GM12878 (cell line): ENCODE data around the gene CPEB1.

Source experiments
- BCL11A ChIP-seq: IDR thresholded peaks from 2 replicates; pipeline ENCODE4 v1.6.1; 2011; ENCODE audit warnings: low read depth, low read length
- EP300 ChIP-seq, 2 experiments: fragments of 150-350 bp in 1 of 2; IDR thresholded peaks; 2 replicates each; pipeline ENCODE4 v1.6.1; 2011 to 2012; ENCODE audit warnings: low read depth in 2 of 2, low read length in 2 of 2, borderline replicate concordance in 1 of 2, improper control_type of control experiment in 1 of 2, inconsistent platforms in 1 of 2; ENCODE audit not compliant: control insufficient read depth in 1 of 2
- EZH2 ChIP-seq: IDR thresholded peaks from 2 replicates; pipeline ENCODE4 v1.6.1; 2012; ENCODE audit warnings: low read depth, mild to moderate bottlenecking, control low read depth, inconsistent platforms, low read length, borderline replicate concordance; ENCODE audit not compliant: control insufficient read depth
- RAD21 ChIP-seq: IDR thresholded peaks from 2 replicates; pipeline ENCODE4 v1.6.1; 2011; ENCODE audit warnings: mild to moderate bottlenecking, low read depth, low read length, moderate library complexity; ENCODE audit not compliant: insufficient read depth
- TF ChIP-seq, protein P1 (sequence below), 3 experiments: IDR thresholded peaks in 2 of 3; conservative IDR thresholded peaks in 1 of 3; 2 replicates each; pipeline ENCODE4 v1.5.1; 2011; ENCODE audit warnings: low read depth in 3 of 3, low read length in 3 of 3, mild to moderate bottlenecking in 3 of 3, control low read depth in 2 of 3, moderate library complexity in 2 of 3, inconsistent platforms in 1 of 3, mixed read lengths in 1 of 3; ENCODE audit not compliant: control insufficient read depth in 2 of 3, insufficient read depth in 1 of 3; ENCODE audit errors: extremely low read depth in 1 of 3

- TF ChIP-seq, protein P1, sequence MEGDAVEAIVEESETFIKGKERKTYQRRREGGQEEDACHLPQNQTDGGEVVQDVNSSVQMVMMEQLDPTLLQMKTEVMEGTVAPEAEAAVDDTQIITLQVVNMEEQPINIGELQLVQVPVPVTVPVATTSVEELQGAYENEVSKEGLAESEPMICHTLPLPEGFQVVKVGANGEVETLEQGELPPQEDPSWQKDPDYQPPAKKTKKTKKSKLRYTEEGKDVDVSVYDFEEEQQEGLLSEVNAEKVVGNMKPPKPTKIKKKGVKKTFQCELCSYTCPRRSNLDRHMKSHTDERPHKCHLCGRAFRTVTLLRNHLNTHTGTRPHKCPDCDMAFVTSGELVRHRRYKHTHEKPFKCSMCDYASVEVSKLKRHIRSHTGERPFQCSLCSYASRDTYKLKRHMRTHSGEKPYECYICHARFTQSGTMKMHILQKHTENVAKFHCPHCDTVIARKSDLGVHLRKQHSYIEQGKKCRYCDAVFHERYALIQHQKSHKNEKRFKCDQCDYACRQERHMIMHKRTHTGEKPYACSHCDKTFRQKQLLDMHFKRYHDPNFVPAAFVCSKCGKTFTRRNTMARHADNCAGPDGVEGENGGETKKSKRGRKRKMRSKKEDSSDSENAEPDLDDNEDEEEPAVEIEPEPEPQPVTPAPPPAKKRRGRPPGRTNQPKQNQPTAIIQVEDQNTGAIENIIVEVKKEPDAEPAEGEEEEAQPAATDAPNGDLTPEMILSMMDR (IDR thresholded peaks at IDR 0.05 in 2 of 3, conservative IDR thresholded peaks at IDR 0.05 in 1 of 3; ENCODE audit: control insufficient read depth in 2 of 3, extremely low read depth in 1 of 3, insufficient read depth in 1 of 3, low read depth in 3 of 3, low read length in 3 of 3) = no peak
- TF ChIP-seq RAD21 = no peak
- no peak for TF ChIP-seq EP300 (IDR thresholded peaks at IDR 0.05; ENCODE audit: borderline replicate concordance in 1 of 2, control insufficient read depth in 1 of 2, low read depth in 2 of 2, low read length in 2 of 2)
- no peak for TF ChIP-seq EZH2
- no peak for TF ChIP-seq BCL11A
Measured at GRCh38 chr15:82580713-82581112, 66.5 kb downstream of the CPEB1 start.
